Stimulated activated naive CD4-positive, alpha-beta T cell treated with Interleukin-2 at 50 U/mL for 16 hours (primary cell): ENCODE data around the gene COL18A1.

Source experiments
- DNase-seq: peaks from one replicate; lab custom pipeline; 2025; lab: John Stamatoyannopoulos, UW

Gene COL18A1

DNA sequence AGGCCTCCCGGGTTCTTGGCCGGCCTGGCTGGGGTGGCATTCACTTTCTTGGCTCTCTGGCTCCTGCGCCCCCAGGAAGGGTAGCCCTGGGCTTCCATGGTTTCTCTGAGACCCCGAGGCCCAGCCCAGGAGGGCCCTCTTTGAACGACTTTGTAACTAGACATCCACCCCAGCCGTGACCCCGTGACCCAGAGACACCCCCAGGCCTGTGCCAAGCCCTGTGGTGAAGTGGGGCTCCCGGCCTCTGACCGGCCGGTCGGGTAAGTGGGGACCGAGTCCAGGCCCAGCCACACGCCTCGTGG lies 64.0 kb downstream of the COL18A1 start:
- no peak for DNase-seq

DNA sequence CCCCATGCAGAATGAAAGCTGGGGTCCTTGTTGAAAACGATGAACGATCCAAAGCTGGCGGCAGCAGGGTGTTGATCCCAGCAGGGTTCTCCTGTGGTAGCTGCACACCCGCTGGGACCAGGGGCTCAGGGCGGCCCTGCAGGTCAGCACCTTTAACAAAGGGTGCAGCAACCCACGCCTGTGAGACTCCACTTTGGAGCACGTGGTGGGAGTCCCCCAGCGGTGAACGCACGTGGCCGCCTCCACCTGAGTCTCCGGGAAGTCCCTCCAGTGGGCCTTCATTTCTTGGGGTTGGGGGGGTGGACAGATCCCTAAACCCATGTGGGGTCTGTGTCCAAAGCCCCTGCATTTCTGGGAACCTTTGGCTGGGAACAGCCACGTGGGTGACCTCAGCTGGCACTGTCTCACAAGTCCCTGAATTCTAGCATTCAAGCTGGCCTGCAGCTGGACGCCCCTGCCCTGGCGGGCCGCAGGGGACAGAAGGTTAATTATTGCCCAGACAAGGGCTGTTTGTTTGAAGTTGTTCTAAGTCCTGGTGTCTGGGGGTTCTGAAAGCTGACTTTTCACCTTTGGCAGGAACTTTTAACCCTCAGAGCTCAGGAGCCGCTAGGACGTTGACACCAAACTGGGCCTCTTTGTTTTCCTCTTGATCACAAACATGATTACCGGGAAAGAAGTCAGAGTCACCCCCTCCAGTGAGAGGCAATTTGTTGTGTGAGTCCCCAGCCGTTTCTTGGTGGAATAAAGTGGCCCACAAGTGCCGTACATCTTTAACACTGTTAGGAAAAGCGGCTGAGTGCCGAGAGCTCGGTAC lies 64.5 kb downstream of the COL18A1 start:
- no peak for DNase-seq

DNA sequence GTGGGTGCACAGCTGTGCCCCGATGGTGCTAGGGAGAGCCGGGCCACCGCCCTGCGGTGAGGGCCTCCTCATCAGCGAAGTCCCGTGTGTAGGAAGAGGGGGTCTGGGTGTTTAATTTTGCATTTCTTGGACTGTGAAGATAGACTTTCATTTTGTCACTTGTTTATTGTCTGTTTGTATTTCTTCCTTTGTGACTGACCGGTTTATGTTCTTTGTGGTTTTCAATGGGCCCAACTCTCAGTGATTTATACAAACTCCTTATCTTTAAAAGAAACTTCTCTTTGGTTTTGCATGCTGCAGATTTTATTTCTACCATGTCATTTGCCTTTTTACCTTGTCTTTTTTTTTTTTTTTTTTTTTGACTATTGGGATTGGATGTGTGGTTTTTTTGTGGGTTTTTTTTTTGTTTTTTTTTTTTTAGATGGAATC lies 65.1 kb downstream of the COL18A1 start:
- DNase-seq, result no peak

DNA sequence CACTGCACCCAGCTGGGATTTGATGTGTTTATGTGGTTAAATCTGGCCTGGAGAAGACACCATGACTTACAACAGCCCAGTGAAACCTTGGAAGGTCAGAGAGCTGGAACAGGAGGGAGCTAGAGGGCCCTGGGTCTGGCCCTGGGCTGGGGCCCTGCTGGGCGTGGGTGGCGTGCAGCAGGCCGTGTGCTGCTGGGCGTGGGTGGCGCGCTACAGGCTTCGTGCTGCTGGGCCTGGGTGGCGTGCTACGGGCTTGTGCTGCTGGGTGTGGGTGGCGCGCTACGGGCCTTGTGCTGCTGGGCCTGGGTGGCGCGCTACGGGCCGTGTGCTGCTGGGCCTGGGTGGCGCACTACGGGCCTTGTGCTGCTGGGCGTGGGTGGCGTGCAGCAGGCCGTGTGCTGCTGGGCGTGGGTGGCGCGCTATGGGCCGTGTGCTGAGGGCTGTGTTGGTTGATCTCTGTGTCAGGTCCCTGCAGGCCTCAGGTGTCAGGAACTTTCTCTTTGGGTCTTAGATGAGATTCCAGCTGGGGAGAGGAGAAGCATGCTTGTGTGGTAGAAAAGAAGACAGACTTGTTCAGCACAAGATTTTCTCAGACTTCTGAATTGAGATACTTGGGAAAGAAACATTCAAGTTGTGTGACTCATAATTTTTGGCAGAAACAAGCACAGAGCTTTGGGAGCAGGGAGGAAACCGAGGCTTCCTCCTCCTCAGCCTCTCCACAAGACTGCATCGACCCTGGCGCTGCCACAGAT lies 66.0 kb downstream of the COL18A1 start:
- peak; percentile 69 for DNase-seq

DNA sequence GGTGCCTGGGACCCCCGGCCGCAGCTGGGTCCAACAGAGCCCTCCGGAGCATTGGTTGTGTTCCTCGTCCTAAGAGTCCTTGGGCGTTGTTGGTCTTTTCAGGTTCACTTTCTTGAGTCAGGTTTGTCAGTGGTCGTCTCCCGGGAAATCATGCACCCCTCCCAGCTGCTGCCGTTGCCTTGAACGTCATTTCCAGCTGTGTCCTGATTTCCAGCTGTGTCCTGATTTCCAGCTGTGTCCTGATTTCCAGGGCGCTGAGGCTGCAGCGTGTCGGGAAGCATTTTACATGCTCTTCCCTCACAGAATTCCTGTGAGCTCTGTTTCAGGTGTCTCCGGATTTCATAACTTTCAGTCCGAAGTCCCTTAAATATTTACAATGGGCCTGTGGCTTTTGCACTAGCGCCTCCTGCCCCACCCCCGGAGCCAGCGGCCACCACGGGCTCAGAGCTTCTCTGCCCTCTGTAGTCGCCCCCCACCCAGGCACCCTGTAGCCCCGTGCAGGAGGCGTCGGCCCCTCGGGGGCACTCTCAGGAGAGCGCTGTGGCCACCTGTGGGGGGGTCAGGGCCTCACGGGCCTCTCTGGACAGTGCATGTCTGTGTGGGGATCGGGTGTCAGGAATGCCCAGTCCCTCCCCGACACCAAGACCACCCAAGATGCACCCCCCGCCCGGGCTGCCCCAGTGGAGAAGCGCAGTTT lies 66.7 kb downstream of the COL18A1 start:
- DNase-seq, result no peak

DNA sequence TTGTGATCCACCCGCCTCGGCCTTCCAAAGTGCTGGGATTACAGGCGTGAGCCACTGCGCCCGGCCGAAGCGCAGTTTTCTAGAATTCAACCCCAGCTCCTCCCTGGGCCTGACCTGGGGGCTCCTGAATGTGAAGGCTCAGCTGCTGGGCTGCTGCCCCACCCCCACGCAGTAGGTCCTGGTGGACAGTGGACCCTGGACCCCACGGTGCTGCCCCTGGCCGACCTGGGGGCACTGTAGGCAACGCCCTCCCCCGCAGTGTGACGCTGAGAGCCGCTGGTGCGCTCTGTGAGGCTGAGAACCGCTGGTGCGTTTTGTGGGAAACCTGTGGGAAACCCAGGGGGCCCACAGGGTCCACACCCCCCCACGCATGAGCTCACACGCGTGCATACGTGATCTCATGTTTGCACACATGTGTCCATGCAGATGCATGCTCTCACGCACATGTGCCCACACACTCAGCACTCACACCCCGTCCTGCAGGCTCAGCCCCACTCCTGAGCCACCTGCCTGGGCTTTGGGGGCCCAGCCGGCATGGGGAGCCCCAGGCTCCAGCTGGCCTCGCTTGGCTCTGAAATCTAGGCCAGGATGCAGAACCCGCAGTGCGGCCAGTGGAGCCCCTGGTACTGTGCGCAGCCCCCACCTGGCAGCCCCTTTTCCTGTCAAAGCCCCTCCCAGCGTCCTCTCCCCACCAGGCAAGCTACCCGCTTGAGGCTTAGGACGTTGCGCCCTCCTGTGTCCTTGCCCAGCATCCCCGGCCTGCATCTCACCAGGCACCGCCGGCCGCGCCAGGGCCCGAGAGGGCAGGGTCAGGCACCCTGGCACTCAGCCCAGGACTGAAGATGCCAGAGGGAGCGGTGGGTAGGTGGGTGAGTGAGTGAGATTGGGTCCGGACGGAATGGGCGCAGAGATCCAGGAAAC lies 67.7 kb downstream of the COL18A1 start:
- DNase-seq, result no peak

DNA sequence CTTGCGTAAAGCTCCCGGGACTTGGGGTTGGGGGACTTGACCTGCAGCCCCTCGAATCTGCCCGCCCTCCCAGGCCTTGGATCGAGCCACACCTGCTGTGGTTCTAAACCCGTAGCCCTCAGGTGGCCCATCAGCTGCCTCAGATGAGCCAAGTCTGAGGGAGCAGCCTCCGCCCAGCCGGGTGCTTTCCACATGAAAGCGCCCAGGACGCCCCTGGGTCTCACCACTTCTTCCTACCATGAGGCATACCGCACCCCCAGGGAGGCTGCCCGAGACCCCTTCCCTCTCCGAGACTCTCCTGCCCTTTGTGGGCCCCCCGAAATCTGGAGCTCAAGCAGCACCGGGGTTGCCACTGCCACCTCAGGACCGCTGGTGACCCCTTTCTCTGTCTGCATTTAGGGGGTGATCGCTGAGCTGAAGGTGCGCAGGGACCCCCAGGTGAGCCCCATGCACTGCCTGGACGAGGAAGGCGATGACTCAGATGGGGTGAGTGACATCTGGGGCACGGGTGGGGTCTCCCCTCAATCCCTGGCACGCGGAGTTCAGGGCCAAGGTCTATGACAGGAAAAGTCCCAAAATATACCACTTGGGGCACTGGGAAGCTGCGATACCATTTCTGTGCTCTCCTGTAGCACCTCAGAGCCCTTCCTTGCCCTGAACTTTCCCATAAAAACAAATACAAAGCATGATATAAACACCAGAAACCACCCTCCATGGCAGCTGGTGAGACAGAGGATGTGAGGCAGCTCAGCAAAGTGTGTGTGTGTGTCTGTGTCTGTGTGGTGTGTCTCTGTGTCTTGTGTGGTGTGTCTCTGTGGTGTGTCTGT lies 68.7 kb downstream of the COL18A1 start:
- no peak for DNase-seq

DNA sequence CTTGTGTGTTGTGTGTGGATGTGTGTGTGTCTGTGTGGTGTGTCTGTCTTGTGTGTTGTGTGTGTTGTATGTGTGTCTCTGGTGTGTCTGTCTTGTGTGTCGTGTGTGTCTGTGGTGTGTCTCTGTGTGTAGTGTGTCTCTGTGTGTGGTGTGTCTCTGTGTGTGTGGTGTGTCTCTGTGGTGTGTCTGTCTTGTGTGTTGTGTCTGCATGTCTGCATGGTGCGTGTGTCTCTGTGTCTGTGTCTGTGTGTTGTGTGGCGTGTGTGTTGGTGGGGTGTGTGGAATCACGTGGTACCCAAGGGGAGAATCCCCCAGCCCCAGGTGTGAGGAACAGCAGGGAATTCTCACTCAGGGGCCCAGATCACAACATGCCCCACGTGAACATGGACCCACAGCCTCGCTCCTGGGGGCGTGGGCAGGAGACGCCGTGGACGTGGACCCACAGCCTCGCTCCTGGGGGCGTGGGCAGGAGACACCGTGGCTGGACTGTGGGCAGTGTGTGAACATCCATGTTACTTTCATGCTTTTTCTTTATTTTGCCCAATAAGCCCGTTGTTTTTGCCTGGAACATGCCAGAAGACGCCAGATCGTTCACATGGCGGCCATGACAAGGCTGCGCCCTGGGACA lies 69.5 kb downstream of the COL18A1 start:
- DNase-seq, result no peak

DNA sequence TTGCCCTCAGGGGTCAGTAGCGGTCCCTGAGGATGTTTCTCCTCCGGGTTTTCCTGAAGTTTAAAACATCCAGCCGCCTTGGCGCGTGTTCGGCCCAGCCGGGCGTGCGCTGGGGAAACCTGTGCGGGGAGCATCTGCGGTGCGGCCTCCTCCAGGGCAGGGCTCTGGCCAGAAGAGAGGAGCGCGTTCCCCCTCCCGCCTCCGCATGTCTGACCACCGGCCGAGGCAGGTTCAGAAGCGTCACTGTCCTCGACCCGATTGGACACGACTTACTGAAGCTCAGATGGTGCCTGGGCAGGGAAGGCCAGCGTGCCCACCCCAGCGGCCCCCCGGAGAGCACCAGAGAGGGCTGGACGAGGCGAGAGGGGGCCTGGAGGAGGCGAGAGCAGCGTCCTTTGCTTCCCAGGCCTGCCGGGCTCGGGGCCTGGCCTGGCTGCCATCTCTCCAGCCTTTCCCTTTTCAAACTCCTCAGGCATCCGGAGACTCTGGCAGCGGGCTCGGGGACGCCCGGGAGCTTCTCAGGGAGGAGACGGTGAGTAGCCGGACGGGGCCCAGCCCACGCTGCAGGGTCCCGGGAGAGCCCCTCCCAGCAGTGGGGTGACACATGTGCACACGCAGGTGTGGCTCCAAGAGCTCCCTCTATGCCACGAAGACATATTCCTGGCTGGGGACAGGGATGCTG lies 70.2 kb downstream of the COL18A1 start:
- no peak for DNase-seq

DNA sequence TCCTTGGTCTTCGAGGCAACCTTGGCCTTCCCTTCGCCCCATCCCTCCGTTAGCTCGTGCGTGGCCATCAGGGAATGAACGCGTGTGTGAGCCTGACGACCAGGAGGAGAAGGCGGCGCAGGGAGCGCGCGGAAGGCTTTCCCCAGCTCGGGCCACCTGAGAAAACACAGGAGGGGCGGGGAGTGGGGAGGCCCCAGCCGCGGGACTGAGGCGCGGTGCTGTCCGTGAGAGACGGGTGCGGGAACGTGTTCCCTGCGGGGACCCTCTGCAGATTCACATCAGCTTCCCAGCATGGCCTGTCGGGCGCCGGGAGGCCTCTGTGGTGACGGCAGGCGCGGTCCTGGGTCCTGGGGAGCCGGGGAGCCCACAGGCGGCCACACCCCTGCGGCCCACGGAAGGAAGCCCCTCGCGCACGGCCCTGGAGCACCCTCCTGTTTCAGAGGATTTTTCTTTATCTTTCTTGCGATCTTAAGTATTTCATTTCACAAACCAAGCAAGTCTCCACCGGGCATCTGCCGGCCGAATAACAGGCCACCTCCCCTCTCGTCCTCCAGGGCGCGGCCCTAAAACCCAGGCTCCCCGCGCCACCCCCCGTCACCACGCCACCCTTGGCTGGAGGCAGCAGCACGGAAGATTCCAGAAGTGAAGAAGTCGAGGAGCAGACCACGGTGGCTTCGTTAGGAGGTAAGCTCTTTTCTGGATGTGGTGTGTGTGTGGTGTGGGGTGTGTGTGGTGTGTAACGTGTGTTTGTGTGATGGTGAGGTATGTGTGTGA lies 71.0 kb downstream of the COL18A1 start:
- DNase-seq, result no peak

DNA sequence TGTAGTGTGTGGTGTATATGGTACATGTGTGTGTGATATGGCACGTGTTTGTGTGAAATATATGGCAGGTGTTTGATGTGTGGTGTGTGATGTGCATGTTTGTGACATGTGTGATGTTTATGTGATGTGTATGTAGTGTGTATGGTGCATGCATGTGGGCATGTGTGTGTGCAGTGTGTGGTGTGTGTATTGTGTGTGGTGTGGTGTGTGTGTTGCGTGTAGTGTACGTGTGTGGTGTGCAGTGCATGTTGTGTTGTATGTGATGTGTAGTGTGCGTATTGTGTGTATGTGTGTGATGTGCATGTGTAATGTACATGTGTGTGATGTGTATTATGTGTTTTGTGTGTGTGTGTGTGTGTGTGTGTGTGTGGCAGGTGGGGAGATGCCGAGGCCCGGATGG lies 71.6 kb downstream of the COL18A1 start:
- DNase-seq, result no peak

DNA sequence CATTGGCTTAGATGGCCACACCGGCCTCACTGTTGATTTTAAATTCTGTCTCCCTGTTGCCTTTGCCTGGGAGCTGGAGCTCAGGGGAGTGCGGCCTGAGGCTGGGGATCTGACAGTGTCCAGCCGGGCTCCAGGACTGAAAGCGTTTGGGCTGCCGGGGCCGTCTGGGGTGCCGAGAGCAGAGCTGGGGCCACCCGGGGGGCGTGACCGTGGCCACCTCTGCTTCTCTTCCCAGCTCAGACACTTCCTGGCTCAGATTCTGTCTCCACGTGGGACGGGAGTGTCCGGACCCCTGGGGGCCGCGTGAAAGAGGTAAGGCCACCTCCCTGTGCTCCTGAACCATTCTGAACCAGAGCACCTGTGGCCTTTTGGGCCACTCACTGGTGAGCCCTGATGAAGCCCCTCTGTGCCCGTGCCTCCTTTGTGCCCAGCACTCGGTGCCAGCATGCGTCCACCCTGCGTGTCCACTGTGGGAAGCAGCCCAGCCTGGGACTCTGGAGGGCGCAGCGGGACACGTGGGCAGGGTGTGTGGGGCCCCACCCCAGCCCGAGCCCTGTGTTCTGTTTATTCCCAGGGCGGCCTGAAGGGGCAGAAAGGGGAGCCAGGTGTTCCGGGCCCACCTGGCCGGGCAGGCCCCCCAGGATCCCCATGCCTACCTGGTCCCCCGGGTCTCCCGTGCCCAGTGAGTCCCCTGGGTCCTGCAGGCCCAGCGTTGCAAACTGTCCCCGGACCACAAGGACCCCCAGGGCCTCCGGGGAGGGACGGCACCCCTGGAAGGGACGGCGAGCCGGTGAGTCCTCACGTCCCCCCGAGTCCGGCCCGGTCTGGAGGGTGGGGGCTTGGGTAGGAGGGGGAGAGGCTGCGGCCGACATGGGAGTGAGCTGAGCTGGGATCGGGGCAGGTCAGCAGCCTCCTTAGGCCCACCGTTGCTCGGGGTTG lies 72.5 kb downstream of the COL18A1 start:
- DNase-seq, result no peak

DNA sequence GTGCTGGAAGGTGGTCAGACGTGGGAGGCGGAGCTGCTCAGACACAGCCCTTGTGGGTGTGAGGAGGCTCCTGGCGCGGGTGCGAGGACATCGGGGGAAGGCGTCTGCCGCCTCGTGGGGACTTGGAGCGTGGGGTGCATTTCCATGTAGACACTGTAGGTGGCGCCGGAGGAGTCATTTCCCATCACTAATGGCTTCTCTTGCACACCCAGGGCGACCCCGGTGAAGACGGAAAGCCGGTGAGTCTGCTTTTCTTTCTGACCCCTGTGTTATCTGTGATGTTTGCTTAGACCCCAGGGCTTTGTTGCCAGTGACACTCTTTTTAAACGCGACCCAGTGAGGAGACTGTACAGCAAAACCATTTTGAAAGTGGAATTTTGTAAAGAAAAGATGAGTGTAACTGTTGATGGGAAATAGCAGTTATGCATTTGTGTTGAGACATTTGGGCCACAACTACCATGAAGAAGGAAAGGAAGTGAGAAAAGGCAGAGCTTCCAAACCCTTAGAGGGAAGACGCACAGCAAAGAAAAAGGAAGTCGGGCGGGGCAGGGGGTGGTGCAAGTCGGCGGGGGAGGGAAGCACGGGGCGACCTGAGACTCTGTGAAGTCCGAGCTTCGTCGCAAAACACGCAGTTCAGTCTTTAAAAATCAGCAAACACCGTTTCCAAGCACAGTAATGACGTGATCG lies 73.3 kb downstream of the COL18A1 start:
- DNase-seq, result peak; percentile 76

DNA sequence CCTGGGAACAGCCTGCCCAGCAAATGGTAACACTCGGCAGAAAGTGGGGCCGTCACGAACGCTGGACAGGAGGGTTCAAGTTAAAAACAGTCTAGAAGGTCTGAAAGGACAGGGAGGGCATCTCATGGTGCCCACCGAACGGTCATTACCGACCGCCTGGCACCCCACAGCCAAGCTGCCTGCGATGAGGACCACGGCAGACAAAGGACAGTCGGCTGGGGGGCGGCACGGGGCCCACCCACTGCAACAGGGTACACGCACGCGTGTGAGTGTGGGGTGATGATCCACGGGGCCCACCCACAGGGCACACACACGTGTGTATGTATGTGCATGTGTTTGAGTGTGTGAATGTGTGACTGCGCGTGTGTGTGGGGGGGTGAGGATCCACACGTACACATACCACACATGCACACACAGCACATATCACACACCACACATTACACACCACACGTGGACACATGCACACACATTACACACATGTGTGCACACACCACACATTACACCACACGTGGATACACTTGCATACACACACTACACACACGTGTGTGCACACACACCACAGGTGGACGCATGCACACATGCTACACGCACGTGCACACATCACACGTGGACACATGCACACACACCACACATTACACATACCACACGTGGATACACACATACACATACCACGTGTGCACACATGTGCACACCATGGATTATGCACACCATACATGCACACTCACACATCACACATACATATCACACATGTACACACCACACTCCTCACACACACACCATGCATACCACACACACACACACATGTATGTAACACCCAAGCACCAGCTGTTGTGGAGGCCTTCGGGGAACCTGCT lies 74.1 kb downstream of the COL18A1 start:
- DNase-seq, result no peak

DNA sequence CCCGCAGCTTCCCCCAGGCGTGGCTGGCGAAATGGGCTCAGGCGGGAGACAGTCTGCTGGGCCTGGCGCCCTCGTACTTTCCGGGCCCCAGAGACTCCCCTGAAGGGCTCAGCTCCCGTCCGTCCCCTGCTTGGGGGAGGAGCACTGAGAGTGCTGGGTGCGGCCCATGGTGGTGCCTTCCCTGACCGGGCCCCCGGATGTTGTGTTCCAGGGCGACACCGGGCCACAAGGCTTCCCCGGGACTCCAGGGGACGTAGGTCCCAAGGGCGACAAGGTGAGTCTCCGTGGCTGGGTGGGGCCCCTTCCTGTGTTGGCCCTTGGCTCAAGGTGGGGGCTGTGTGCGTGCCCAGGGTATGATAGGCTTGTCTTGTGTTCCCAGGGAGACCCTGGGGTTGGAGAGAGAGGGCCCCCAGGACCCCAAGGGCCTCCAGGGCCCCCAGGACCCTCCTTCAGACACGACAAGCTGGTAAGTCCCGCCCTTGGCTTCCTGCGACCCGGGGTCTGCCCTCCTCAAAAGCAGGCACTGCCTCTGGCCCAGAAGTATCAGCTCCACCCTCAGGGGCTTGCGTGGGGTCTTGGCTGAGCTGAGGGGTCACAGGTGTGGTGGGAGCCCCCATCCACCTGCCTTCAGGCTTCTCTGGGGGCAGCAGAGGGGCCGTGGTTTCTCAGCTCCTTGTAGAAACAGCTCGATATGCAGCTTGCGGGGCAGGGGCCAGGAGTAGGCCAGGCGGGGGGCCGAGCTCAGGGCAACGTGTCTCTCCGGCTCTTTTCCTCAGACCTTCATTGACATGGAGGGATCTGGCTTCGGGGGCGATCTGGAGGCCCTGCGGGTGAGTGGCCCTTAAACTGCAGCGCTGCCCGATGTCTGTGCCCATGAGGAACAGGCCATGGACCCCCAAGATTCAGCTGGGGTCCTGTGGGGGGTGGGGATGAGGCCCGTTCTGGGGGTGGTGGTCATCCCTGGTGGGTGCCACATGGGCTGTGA lies 75.0 kb downstream of the COL18A1 start:
- no peak for DNase-seq
